BE2C (cell line): ENCODE measurements around the gene TMEM200B.
A peak's percentile ranks its signal among the peaks of the same experiment; 100 is the strongest.

Experiments
- DNase-seq: peaks from one replicate; pipeline ENCODE4 v3.0.0-alpha.2; 2020
- H3K27me3 ChIP-seq: fragments of 250-450 bp; sonication (Bioruptor Pico); 2 replicates; pipeline ENCODE4 v1.5.1; 2020; ENCODE audit warnings: mild to moderate bottlenecking
- H3K36me3 ChIP-seq: fragments of 250-450 bp; sonication (Bioruptor Pico); 2 replicates; pipeline ENCODE4 v1.5.1; 2020; ENCODE audit warnings: mild to moderate bottlenecking
- H3K4me1 ChIP-seq: fragments of 250-450 bp; sonication (Bioruptor Pico); 2 replicates; pipeline ENCODE4 v1.5.1; 2020
- H3K4me3 ChIP-seq: 2 replicates; pipeline ENCODE4 v1.5.1; 2011; ENCODE audit warnings: low read depth, low read length
- H3K9me3 ChIP-seq: fragments of 250-450 bp; sonication (Bioruptor Pico); 2 replicates; pipeline ENCODE4 v1.5.1; 2020
- CTCF ChIP-seq: IDR thresholded peaks from 2 replicates; pipeline ENCODE4 v1.5.1; 2012; ENCODE audit warnings: mild to moderate bottlenecking, low read depth, low read length

The TMEM200B gene

GRCh38 chr1:29123053-29123886 lies 433 bp downstream of the TMEM200B start:
- no peak for TF ChIP-seq CTCF
- DNase-seq, result no peak
- H3K4me1 ChIP-seq, result no peaks in the 10 kb centered on the region
- H3K4me3 ChIP-seq, result no peak overlapping the region
- H3K27me3 ChIP-seq, result peaks cover 24% of the 10 kb centered on the region
- H3K9me3 ChIP-seq, result no peaks in the 10 kb centered on the region
- no peaks in the 10 kb centered on the region for H3K36me3 ChIP-seq

- H3K9me3 ChIP-seq, result no peaks in the 10 kb centered on the region
- H3K4me3 ChIP-seq, result no peak overlapping the region
- H3K36me3 ChIP-seq, result no peaks in the 10 kb centered on the region; the same call in 1 of the 2 replicates
- TF ChIP-seq CTCF, result no peak
- H3K27me3 ChIP-seq, result peaks cover 24% of the 10 kb centered on the region
- DNase-seq, result no peak
- no peaks in the 10 kb centered on the region for H3K4me1 ChIP-seq
These were observed 1.0 kb downstream of the TMEM200B start for GRCh38 chr1:29122682-29123052.

- H3K4me3 ChIP-seq, result peak overlapping the region; percentile 34
- no peak for TF ChIP-seq CTCF
- H3K36me3 ChIP-seq, result no peaks in the 10 kb centered on the region; the same call in 1 of the 2 replicates
- no peaks in the 10 kb centered on the region for H3K9me3 ChIP-seq
- H3K4me1 ChIP-seq, result no peaks in the 10 kb centered on the region
- peaks cover 24% of the 10 kb centered on the region for H3K27me3 ChIP-seq
- DNase-seq, result no peak
These were observed 1.6 kb downstream of the TMEM200B start for GRCh38 chr1:29121936-29122681.

- Histone ChIP-seq H3K4me3 (peak overlapping the region; percentile 34), H3K4me1 (no peaks in the 10 kb centered on the region), H3K27me3 (peaks cover 24% of the 10 kb centered on the region), H3K36me3 (no peaks in the 10 kb centered on the region; the same call in 1 of the 2 replicates), H3K9me3 (no peaks in the 10 kb centered on the region)
- DNase-seq, result peak; percentile 33
- no peak for TF ChIP-seq CTCF
These were observed 2.2 kb downstream of the TMEM200B start for GRCh38 chr1:29121516-29121935.

- TF ChIP-seq CTCF, result peak; percentile 52
- H3K4me1 ChIP-seq, result no peaks in the 10 kb centered on the region
- peak; percentile 65 for DNase-seq
These were observed 2.7 kb downstream of the TMEM200B start for GRCh38 chr1:29120947-29121485.

More at GRCh38 chr1:29120947-29121485, 2.7 kb downstream of the TMEM200B start:
- H3K9me3 ChIP-seq, result no peaks in the 10 kb centered on the region
- peaks cover 24% of the 10 kb centered on the region for H3K27me3 ChIP-seq
- no peak overlapping the region for H3K4me3 ChIP-seq
- H3K36me3 ChIP-seq, result no peaks in the 10 kb centered on the region; the same call in 1 of the 2 replicates
